HCT116 (cell line): Measurements from ENCODE around the gene KLK6. TPM values are rescaled to one million over a fixed set of nuclear protein-coding genes. Genes with fewer than 3 reads are reported as not detected.

ENCODE experiments used
- ATAC-seq: fragments of 200-7000 bp; cut with Tn5 transposase; 2 replicates; pipeline ENCODE4 v1.9.1; 2020; ENCODE audit warnings: mild to moderate bottlenecking, moderate library complexity
- BruUV-seq: library from RNA; stranded (reverse); fragments of 400-500 nt; replicated peaks from 2 replicates; lab custom pipeline; 2021; lab: Mats Ljungman, UMichigan
- CTCF ChIA-PET: fragments of 300-600 bp; sonication (Branson Sonifier 250); formaldehyde crosslinking; loops from one replicate; lab custom pipeline; 2021; ENCODE audit warnings: antibody characterized with exemption; lab: Charles Lee
- POLR2A ChIA-PET: fragments of 300-600, 350-600 bp; sonication (Branson Sonifier 250); formaldehyde crosslinking; loops from one replicate; lab custom pipeline; 2021; ENCODE audit warnings: antibody characterized with exemption; lab: Charles Lee
- RAD21 ChIA-PET, 2 experiments: fragments of 300-600 bp; sonication (Branson Sonifier 250); formaldehyde crosslinking; loops; one replicate each; lab custom pipeline; 2023; ENCODE audit warnings: low total read pairs in 2 of 2; ENCODE audit not compliant: uncharacterized antibody in 2 of 2, unreplicated experiment in 2 of 2, low non-redundant PET in 1 of 2; lab: Charles Lee
- DNase-seq: peaks from one replicate; pipeline ENCODE4 v3.0.0-alpha.2; 2010; ENCODE audit warnings: low read depth, low spot score
- H2AFZ ChIP-seq: fragments of 200-600 bp; shearing (Covaris generic), sonication (generic); 2 replicates; pipeline ENCODE4 v1.6.1; 2017; ENCODE audit warnings: low read depth, mixed run types, mixed read lengths, antibody characterized with exemption, low read length; ENCODE audit not compliant: poor library complexity, severe bottlenecking
- H3K27ac ChIP-seq: 2 replicates; pipeline ENCODE4 v1.5.1; 2012; ENCODE audit warnings: low read depth, low read length
- H3K27me3 ChIP-seq: fragments of 200-600 bp; sonication (generic); 2 replicates; pipeline ENCODE4 v1.6.1; 2016; ENCODE audit warnings: mixed run types, low read length, mixed read lengths; ENCODE audit not compliant: insufficient read depth
- H3K36me3 ChIP-seq, 2 experiments: fragments of 200-500 bp in 1 of 2; fragments of 200-600 bp in 1 of 2; sonication (Bioruptor generic) in 1 of 2; sonication (generic) in 1 of 2; 2 replicates each; pipeline versions ENCODE4 v1.5.1 to v1.6.1; 2014 to 2016; ENCODE audit warnings: low read length in 2 of 2, inconsistent platforms in 1 of 2, mixed read lengths in 1 of 2, mixed run types in 1 of 2; ENCODE audit not compliant: insufficient read depth in 2 of 2, control insufficient read depth in 1 of 2
- H3K4me1 ChIP-seq, 2 experiments: fragments of 200-600 bp in 1 of 2; sonication (generic) in 1 of 2; 2 replicates each; pipeline versions ENCODE4 v1.5.1 to v1.6.1; 2012 to 2017; ENCODE audit warnings: low read length in 2 of 2, inconsistent platforms in 1 of 2, mild to moderate bottlenecking in 1 of 2, mixed read lengths in 1 of 2, mixed run types in 1 of 2, moderate library complexity in 1 of 2; ENCODE audit not compliant: insufficient read depth in 2 of 2, control insufficient read depth in 1 of 2
- H3K4me2 ChIP-seq: fragments of 200-600 bp; sonication (generic); 2 replicates; pipeline ENCODE4 v1.6.1; 2017; ENCODE audit warnings: mixed run types, low read length, mixed read lengths
- H3K4me3 ChIP-seq, 2 experiments: fragments of 200-600 bp in 1 of 2; sonication (generic) in 1 of 2; replicated peaks in 1 of 2; 2 replicates each; pipeline ENCODE4 v1.5.1; 2011 to 2016; ENCODE audit warnings: low read length in 2 of 2, control low read depth in 1 of 2, low read depth in 1 of 2, mild to moderate bottlenecking in 1 of 2, mixed read lengths in 1 of 2, mixed run types in 1 of 2
- H3K79me2 ChIP-seq: fragments of 200-600 bp; sonication (generic); 2 replicates; pipeline ENCODE4 v1.6.1; 2017; ENCODE audit warnings: mild to moderate bottlenecking, mixed run types, low read length, moderate library complexity, mixed read lengths; ENCODE audit not compliant: insufficient read depth
- H3K9ac ChIP-seq: fragments of 200-600 bp; sonication (generic); 2 replicates; pipeline ENCODE4 v1.6.1; 2016; ENCODE audit warnings: low read length, mixed read lengths
- H3K9me2 ChIP-seq: fragments of 200-600 bp; sonication (generic), shearing (Covaris generic); 2 replicates; pipeline ENCODE4 v1.6.1; 2017; ENCODE audit warnings: mixed run types, mild to moderate bottlenecking, moderate library complexity; ENCODE audit not compliant: insufficient read depth
- H3K9me3 ChIP-seq, 2 experiments: fragments of 200-500 bp in 1 of 2; fragments of 200-600 bp in 1 of 2; sonication (Bioruptor generic) in 1 of 2; sonication (generic) in 1 of 2; 2 replicates each; pipeline ENCODE4 v1.6.1; 2014 to 2017; ENCODE audit warnings: low read length in 2 of 2, mixed read lengths in 2 of 2, inconsistent platforms in 1 of 2, low read depth in 1 of 2, mild to moderate bottlenecking in 1 of 2, mixed run types in 1 of 2, moderate library complexity in 1 of 2; ENCODE audit not compliant: control insufficient read depth in 1 of 2, insufficient read depth in 1 of 2
- H4K20me1 ChIP-seq: fragments of 200-600 bp; sonication (generic), shearing (Covaris generic); 2 replicates; pipeline ENCODE4 v1.6.1; 2017; ENCODE audit warnings: mixed run types, mild to moderate bottlenecking, moderate library complexity; ENCODE audit not compliant: insufficient read depth
- CEBPB ChIP-seq: IDR thresholded peaks from 2 replicates; pipeline ENCODE4 v1.6.1; 2012; ENCODE audit warnings: low read depth
- CTCF ChIP-seq, 3 experiments: fragments of 200-600 bp in 1 of 3; sonication (generic) in 1 of 3; IDR thresholded peaks in 2 of 3; conservative IDR thresholded peaks in 1 of 3; 2 replicates each; pipeline ENCODE4 v1.5.1; 2012 to 2017; ENCODE audit warnings: low read depth in 2 of 3, low read length in 2 of 3, antibody characterized with exemption in 1 of 3, borderline replicate concordance in 1 of 3, control low read depth in 1 of 3, mild to moderate bottlenecking in 1 of 3, mixed read lengths in 1 of 3, mixed run types in 1 of 3, moderate library complexity in 1 of 3; ENCODE audit not compliant: insufficient read depth in 1 of 3
- EZH2 ChIP-seq: fragments of 200-600 bp; sonication (generic); IDR thresholded peaks from 2 replicates; pipeline ENCODE4 v1.6.1; 2017; ENCODE audit warnings: antibody characterized with exemption, mixed run types
- EZH2phosphoT487 ChIP-seq: fragments of 200-600 bp; IDR thresholded peaks from 2 replicates; pipeline ENCODE4 v1.6.1; 2018; ENCODE audit warnings: antibody characterized with exemption, borderline replicate concordance
- FOSL1 ChIP-seq: IDR thresholded peaks from 2 replicates; pipeline ENCODE4 v1.6.1; 2012; ENCODE audit warnings: low read depth
- JUND ChIP-seq: IDR thresholded peaks from 2 replicates; pipeline ENCODE4 v1.6.1; 2012
- MAX ChIP-seq: IDR thresholded peaks from 2 replicates; pipeline ENCODE4 v1.6.1; 2012
- POLR2A ChIP-seq: IDR thresholded peaks from 2 replicates; pipeline ENCODE4 v1.7.0; 2011; ENCODE audit warnings: borderline replicate concordance; ENCODE audit not compliant: insufficient read depth, insufficient read length; ENCODE audit errors: extremely low read depth
- POLR2AphosphoS5 ChIP-seq: IDR thresholded peaks from 2 replicates; pipeline ENCODE4 v1.6.1; 2011; ENCODE audit warnings: mild to moderate bottlenecking, low read depth, low read length, moderate library complexity
- RAD21 ChIP-seq: IDR thresholded peaks from 2 replicates; pipeline ENCODE4 v1.6.1; 2012; ENCODE audit warnings: low read depth, mild to moderate bottlenecking
- SIN3A ChIP-seq: IDR thresholded peaks from 2 replicates; pipeline ENCODE4 v1.6.1; 2012; ENCODE audit warnings: low read depth
- SP1 ChIP-seq: IDR thresholded peaks from 2 replicates; pipeline ENCODE4 v1.6.1; 2012; ENCODE audit warnings: low read depth
- SRF ChIP-seq: IDR thresholded peaks from 2 replicates; pipeline ENCODE4 v1.6.1; 2012; ENCODE audit warnings: low read depth
- YY1 ChIP-seq: IDR thresholded peaks from 2 replicates; pipeline ENCODE4 v1.6.1; 2011; ENCODE audit warnings: low read length, low read depth, moderate library complexity, mild to moderate bottlenecking; ENCODE audit not compliant: insufficient replicate concordance; ENCODE audit errors: extremely low read depth
- ZBTB33 ChIP-seq: IDR thresholded peaks from 2 replicates; pipeline ENCODE4 v1.6.1; 2011; ENCODE audit warnings: mild to moderate bottlenecking, low read length, moderate library complexity; ENCODE audit not compliant: insufficient replicate concordance; ENCODE audit errors: extremely low read depth
- intact Hi-C: fragments of 100-400 bp; cut with micrococcal nuclease; formaldehyde crosslinking; loops from 2 replicates; pipeline ENCODE4 v1.10.0; 2022
- total RNA-seq: library from RNA; stranded (reverse); gene quantifications from one replicate; pipeline ENCODE4 v1.2.1, GENCODE V29; 2021; ENCODE audit not compliant: unreplicated experiment

The KLK6 gene
- total RNA-seq, 1 experiment from 2014 or later: 40.5 TPM

GRCh38 chr19:50943074-50943828, 26.1 kb downstream of the KLK6 start:
- ChIA-PET RAD21 (no interaction called here), CTCF (no interaction called here), POLR2A (no interaction called here)
- no peaks in the 10 kb centered on the region for H3K79me2 ChIP-seq
- no peaks in the 10 kb centered on the region for H4K20me1 ChIP-seq
- no peaks in the 10 kb centered on the region for H3K9me2 ChIP-seq
- H3K36me3 ChIP-seq: no peaks in the 10 kb centered on the region
- TF ChIP-seq FOSL1 (peak; percentile 16; the same call in 1 of the 2 replicates), MAX (no peak), POLR2AphosphoS5 (no peak), YY1 (no peak)
- intact Hi-C loops: no loop called here
- no peak overlapping the region for H3K27ac ChIP-seq
- DNase-seq (no peak), ATAC-seq (peak; percentile 53; the same call in 1 of the 2 replicates)
- no peaks in the 10 kb centered on the region for H3K9me3 ChIP-seq
- peaks cover 2 to 9% of the 10 kb centered on the region in 2 experiments; a peak in 3 of 4 replicates for H3K4me1 ChIP-seq
- H3K4me3 ChIP-seq: no peak overlapping the region
- H3K9ac ChIP-seq: no peak overlapping the region
- BruUV-seq: no TSS peak
- H3K4me2 ChIP-seq: peak overlapping the region; percentile 47
- no peaks in the 10 kb centered on the region for H3K27me3 ChIP-seq
- H2AFZ ChIP-seq: peak overlapping the region; percentile 45

- H3K27me3 ChIP-seq: no peaks in the 10 kb centered on the region
- H3K9me3 ChIP-seq: no peaks in the 10 kb centered on the region
- DNase-seq: no peak
- BruUV-seq: no TSS peak
- H3K4me2 ChIP-seq: no peak overlapping the region
- H3K4me1 ChIP-seq: peaks cover 0 to 10% of the 10 kb centered on the region in 2 experiments; a peak in 2 of 4 replicates
- H3K4me3 ChIP-seq: no peak overlapping the region
- POLR2A ChIA-PET: interaction anchor here (1.2 kb wide), 1 partner anchor 63 kb away, joined by 4 read pairs; no protein-coding TSS in a partner anchor
- H3K36me3 ChIP-seq: no peaks in the 10 kb centered on the region
- no peak overlapping the region for H3K27ac ChIP-seq
- CTCF ChIA-PET: interaction anchor here (1.5 kb wide), 1 partner anchor 77 kb away, joined by 4 read pairs; no protein-coding TSS in a partner anchor
- no peak for ATAC-seq
- RAD21 ChIA-PET: no interaction called here
- peak overlapping the region; percentile 68 for H2AFZ ChIP-seq
- no peaks in the 10 kb centered on the region for H3K79me2 ChIP-seq
- H3K9ac ChIP-seq: no peak overlapping the region
- no peaks in the 10 kb centered on the region for H3K9me2 ChIP-seq
- no peaks in the 10 kb centered on the region for H4K20me1 ChIP-seq
- intact Hi-C loops: no loop called here
- TF ChIP-seq EZH2 (no peak), POLR2AphosphoS5 (no peak), FOSL1 (no peak), EZH2phosphoT487 (no peak), ZBTB33 (no peak), JUND (no peak), SRF (no peak), SIN3A (no peak), CEBPB (no peak), YY1 (no peak), SP1 (no peak), CTCF (IDR thresholded peaks at IDR 0.05 in 2 of 3, conservative IDR thresholded peaks at IDR 0.05 in 1 of 3; ENCODE audit: borderline replicate concordance in 1 of 3, insufficient read depth in 1 of 3, low read depth in 2 of 3, low read length in 2 of 3) (no peak), RAD21 (no peak), POLR2A (no peak)
These were observed 29.8 kb downstream of the KLK6 start for GRCh38 chr19:50939596-50939995.
